IMR-90 (cell line): ENCODE data around the gene BET1L. TPM values are rescaled to one million over a fixed set of nuclear protein-coding genes. Genes with fewer than 3 reads are reported as not detected.
A peak's percentile ranks its signal among the peaks of the same experiment; 100 is the strongest.

Source experiments
- ATAC-seq: fragments of 200-7000 bp; cut with Tn5 transposase; 2 replicates; pipeline ENCODE4 v1.9.1; 2020; ENCODE audit warnings: low read depth, mild to moderate bottlenecking, moderate library complexity
- BruUV-seq: library from RNA; stranded (reverse); fragments of 400-500 nt; replicated peaks from 2 replicates; lab custom pipeline; 2021; lab: Mats Ljungman, UMichigan
- CTCF ChIA-PET: fragments of 300-600 bp; formaldehyde crosslinking; extraction: SDS; loops from one replicate; lab custom pipeline; 2021; ENCODE audit warnings: antibody characterized with exemption; lab: Yijun Ruan, JAX
- POLR2A ChIA-PET: fragments of 300-600 bp; sonication (Branson Sonifier 250); formaldehyde crosslinking; loops from one replicate; lab custom pipeline; 2022; ENCODE audit warnings: antibody characterized with exemption; ENCODE audit not compliant: unreplicated experiment; lab: Charles Lee
- DNase-seq: peaks from one replicate; pipeline ENCODE4 v3.0.0; 2013
- H2AFZ ChIP-seq: replicated peaks from 2 replicates; pipeline ENCODE3; 2013; ENCODE audit warnings: low read length, mild to moderate bottlenecking; ENCODE audit not compliant: poor library complexity
- H2AK5ac ChIP-seq: 2 replicates; pipeline ENCODE4 v1.6.1; 2013; ENCODE audit warnings: low read depth, low read length, inconsistent platforms
- H2AK9ac ChIP-seq: replicated peaks from 2 replicates; pipeline ENCODE3; 2013; ENCODE audit warnings: mild to moderate bottlenecking, low read depth, low read length, moderate library complexity; ENCODE audit not compliant: poor library complexity
- H2BK120ac ChIP-seq: 2 replicates; pipeline ENCODE4 v1.6.1; 2013; ENCODE audit warnings: low read depth, low read length, inconsistent platforms
- H2BK15ac ChIP-seq: 3 replicates; pipeline ENCODE4 v1.6.1; 2013; ENCODE audit warnings: low read depth, low read length, inconsistent platforms
- H2BK20ac ChIP-seq: 2 replicates; pipeline ENCODE4 v1.6.1; 2013; ENCODE audit warnings: low read depth, mild to moderate bottlenecking, inconsistent platforms, low read length, moderate library complexity
- H2BK5ac ChIP-seq: 2 replicates; pipeline ENCODE4 v1.6.1; 2013; ENCODE audit warnings: mild to moderate bottlenecking, low read depth, low read length, inconsistent platforms; ENCODE audit not compliant: poor library complexity, severe bottlenecking
- H3K14ac ChIP-seq: replicated peaks from 2 replicates; pipeline ENCODE4 v1.6.1; 2013; ENCODE audit warnings: low read depth, low read length, inconsistent platforms
- H3K18ac ChIP-seq: 2 replicates; pipeline ENCODE4 v1.6.1; 2013; ENCODE audit warnings: low read depth, low read length, control low read depth
- H3K23ac ChIP-seq: 2 replicates; pipeline ENCODE4 v1.6.1; 2013; ENCODE audit warnings: low read depth, low read length, inconsistent platforms
- H3K27ac ChIP-seq: 2 replicates; pipeline ENCODE4 v1.5.1; 2013; ENCODE audit warnings: mild to moderate bottlenecking, control low read depth, low read length; ENCODE audit not compliant: insufficient read depth
- H3K27me3 ChIP-seq: 2 replicates; pipeline ENCODE4 v1.6.1; 2013; ENCODE audit warnings: low read length; ENCODE audit not compliant: control insufficient read depth, insufficient read depth
- H3K36me3 ChIP-seq: 2 replicates; pipeline ENCODE4 v1.6.1; 2013; ENCODE audit warnings: low read length, mixed read lengths; ENCODE audit not compliant: control insufficient read depth, insufficient read depth
- H3K4ac ChIP-seq: 2 replicates; pipeline ENCODE4 v1.6.1; 2013; ENCODE audit warnings: low read depth, low read length, inconsistent platforms
- H3K4me1 ChIP-seq: 2 replicates; pipeline ENCODE4 v1.6.1; 2013; ENCODE audit warnings: low read length, mixed read lengths; ENCODE audit not compliant: control insufficient read depth, insufficient read depth
- H3K4me2 ChIP-seq: 2 replicates; pipeline ENCODE4 v1.6.1; 2013; ENCODE audit warnings: low read depth, mild to moderate bottlenecking, control low read depth, low read length, moderate library complexity
- H3K4me3 ChIP-seq: 2 replicates; pipeline ENCODE4 v1.5.1; 2013; ENCODE audit warnings: low read depth, mild to moderate bottlenecking, control low read depth, low read length, moderate library complexity; ENCODE audit not compliant: insufficient read depth
- H3K56ac ChIP-seq: 2 replicates; pipeline ENCODE4 v1.6.1; 2013; ENCODE audit warnings: low read length, inconsistent platforms; ENCODE audit not compliant: insufficient read depth; ENCODE audit errors: extremely low read depth
- H3K79me1 ChIP-seq, 2 experiments: 2 replicates each; pipeline ENCODE4 v1.6.1; 2013; ENCODE audit warnings: low read length in 2 of 2, inconsistent platforms in 1 of 2, low read depth in 1 of 2
- H3K9ac ChIP-seq: 2 replicates; pipeline ENCODE4 v1.6.1; 2013; ENCODE audit warnings: low read depth, low read length, control low read depth
- H3K9me1 ChIP-seq: 2 replicates; pipeline ENCODE4 v1.6.1; 2013; ENCODE audit warnings: low read length, inconsistent platforms; ENCODE audit not compliant: insufficient read depth
- H3K9me3 ChIP-seq: 2 replicates; pipeline ENCODE4 v1.6.1; 2013; ENCODE audit warnings: low read length; ENCODE audit not compliant: control insufficient read depth, insufficient read depth
- H4K20me1 ChIP-seq: 2 replicates; pipeline ENCODE4 v1.6.1; 2013; ENCODE audit warnings: low read length, inconsistent platforms; ENCODE audit not compliant: insufficient read depth
- H4K5ac ChIP-seq: 2 replicates; pipeline ENCODE4 v1.6.1; 2013; ENCODE audit warnings: mild to moderate bottlenecking, low read depth, low read length, control low read depth
- H4K8ac ChIP-seq, 2 experiments: 2 replicates each; pipeline ENCODE4 v1.6.1; 2013; ENCODE audit warnings: low read depth in 2 of 2, low read length in 2 of 2, control low read depth in 1 of 2, inconsistent platforms in 1 of 2
- H4K91ac ChIP-seq: 2 replicates; pipeline ENCODE4 v1.6.1; 2013; ENCODE audit warnings: low read depth, low read length, inconsistent platforms; ENCODE audit not compliant: insufficient read depth
- MAZ ChIP-seq: IDR thresholded peaks from 2 replicates; pipeline ENCODE4 v1.6.1; 2012; ENCODE audit warnings: low read depth, mild to moderate bottlenecking, low read length, improper control_type of control experiment, moderate library complexity, borderline replicate concordance
- MXI1 ChIP-seq: IDR thresholded peaks from 2 replicates; pipeline ENCODE4 v1.6.1; 2012; ENCODE audit warnings: low read depth, mild to moderate bottlenecking, low read length, moderate library complexity, borderline replicate concordance
- POLR2A ChIP-seq: IDR thresholded peaks from 2 replicates; pipeline ENCODE4 v1.6.1; 2012; ENCODE audit warnings: mild to moderate bottlenecking, low read depth, low read length
- RAD21 ChIP-seq: IDR thresholded peaks from 2 replicates; pipeline ENCODE4 v1.6.1; 2012; ENCODE audit warnings: low read length, improper control_type of control experiment
- SMC3 ChIP-seq: fragments of 150-350 bp; IDR thresholded peaks from 2 replicates; pipeline ENCODE4 v1.6.1; 2016; ENCODE audit warnings: low read depth, mild to moderate bottlenecking, antibody characterized with exemption, low read length, moderate library complexity
- WGBS, 2 experiments: methylation state at CpG; one replicate each; pipeline versions ENCODE4 v1.1.5 to v1.1.7; 2013; ENCODE audit warnings: missing lambda C conversion rate in 2 of 2; ENCODE audit not compliant: insufficient read length in 1 of 2; ENCODE audit errors: extremely low coverage in 2 of 2; 5-methylcytosine and 5-hydroxymethylcytosine counted together
- dilution Hi-C: fragments of 300-500 bp; cut with HindIII; formaldehyde crosslinking; loops from one replicate; pipeline ENCODE4 v1.14.3; 2018; ENCODE audit warnings: low sequenced_read_pairs; ENCODE audit not compliant: unreplicated experiment
- in situ Hi-C: fragments of 300-500 bp; cut with MboI; formaldehyde crosslinking; loops from 3 replicates; pipeline ENCODE4 v1.14.3; 2019; ENCODE audit warnings: low sequenced_read_pairs, inconsistent platforms, mixed read lengths
- intact Hi-C: fragments of 100-400 bp; cut with micrococcal nuclease; formaldehyde crosslinking; loops from 2 replicates; pipeline ENCODE4 v1.10.0; 2022
- polyA plus RNA-seq, 3 experiments: library from polyadenylated mRNA; depleted of rRNA; stranded (reverse); fragments of >200 nt; gene quantifications; 2 replicates each; pipeline ENCODE4 v1.2.3, GENCODE V29; 2012; ENCODE audit warnings: low replicate concordance in 1 of 3
- total RNA-seq: library from RNA; depleted of rRNA; stranded (reverse); fragments of >200 nt; gene quantifications from 2 replicates; pipeline ENCODE4 v1.2.3, GENCODE V29; 2012
- TF ChIP-seq, protein P1 (sequence below): conservative IDR thresholded peaks from 2 replicates; pipeline ENCODE4 v1.5.1; 2012; ENCODE audit warnings: mild to moderate bottlenecking, low read depth, low read length, improper control_type of control experiment

BET1L gene
- total and polyA plus RNA-seq, 2 of the 4 experiments (the other 2 are of a cell fraction) = 10.8 to 90.7 TPM

DNA sequence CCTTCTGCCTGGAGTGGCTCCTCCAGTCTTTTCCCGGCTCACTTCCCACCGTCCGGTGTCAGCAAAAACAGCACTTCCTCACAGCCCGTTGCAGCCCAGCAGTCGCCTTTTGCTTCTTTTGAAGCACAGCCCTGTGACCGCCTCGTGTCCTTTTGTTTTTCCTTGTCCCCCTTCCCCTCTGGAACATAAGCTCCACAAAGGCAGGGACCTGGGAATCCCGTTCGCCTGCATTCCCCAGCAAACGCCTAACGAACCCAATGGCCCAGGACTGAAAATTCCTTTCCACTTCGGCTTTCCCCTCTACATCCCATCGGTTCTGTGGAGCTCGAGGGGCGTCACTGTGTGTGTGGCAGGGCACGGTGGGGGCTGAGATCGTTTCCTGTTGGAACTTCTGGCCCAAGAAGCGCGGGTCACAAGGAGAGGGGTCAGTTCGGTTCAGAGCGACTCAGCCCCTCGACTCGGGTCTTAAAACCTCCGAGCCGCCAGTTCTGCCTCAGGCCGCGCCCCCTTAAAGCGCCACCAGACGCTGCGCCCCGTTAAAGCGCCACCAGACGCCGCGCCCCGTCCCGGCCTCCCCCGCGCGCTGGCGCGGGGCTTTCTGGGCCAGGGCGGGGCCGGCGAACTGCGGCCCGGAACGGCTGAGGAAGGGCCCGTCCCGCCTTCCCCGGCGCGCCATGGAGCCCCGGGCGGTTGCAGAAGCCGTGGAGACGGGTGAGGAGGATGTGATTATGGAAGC, 1.1 kb upstream of the BET1L start:
- peak overlapping the region; percentile 70 for H3K4me3 ChIP-seq
- H3K9me3 ChIP-seq = no peaks in the 10 kb centered on the region
- in situ Hi-C loops (no loop called here), intact Hi-C loops (loop anchor here (5.0 kb wide), 3 partner anchors 99 to 309 kb away; partner anchors contain the start of gene IFITM2), dilution Hi-C loops (no loop called here)
- H4K8ac ChIP-seq = peak overlapping the region; percentile 90 to 95
- POLR2A ChIA-PET = no interaction called here
- peak overlapping the region; percentile 48; the same call in 1 of the 2 replicates for H2BK120ac ChIP-seq
- peak overlapping the region; percentile 91 for H2AFZ ChIP-seq
- peaks cover 50 to 87% of the 10 kb centered on the region in 2 experiments for H3K79me1 ChIP-seq
- peak overlapping the region; percentile 12; the same call in 1 of the 3 replicates for H2BK15ac ChIP-seq
- peak overlapping the region; percentile 84 for H3K56ac ChIP-seq
- H3K4me2 ChIP-seq = peak overlapping the region; percentile 99
- CTCF ChIA-PET = no interaction called here
- H3K4ac ChIP-seq = peak overlapping the region; percentile 99
- peak overlapping the region; percentile 98 for H3K23ac ChIP-seq
- peaks cover 32% of the 10 kb centered on the region for H3K9me1 ChIP-seq
- H3K14ac ChIP-seq = peak overlapping the region; percentile 98
- TF ChIP-seq MXI1 (peak; percentile 58; the same call in 1 of the 2 replicates), POLR2A (peak; percentile 75), RAD21 (no peak), MAZ (peak; percentile 70; the same call in 1 of the 2 replicates), SMC3 (no peak)
- TF ChIP-seq, protein P1, sequence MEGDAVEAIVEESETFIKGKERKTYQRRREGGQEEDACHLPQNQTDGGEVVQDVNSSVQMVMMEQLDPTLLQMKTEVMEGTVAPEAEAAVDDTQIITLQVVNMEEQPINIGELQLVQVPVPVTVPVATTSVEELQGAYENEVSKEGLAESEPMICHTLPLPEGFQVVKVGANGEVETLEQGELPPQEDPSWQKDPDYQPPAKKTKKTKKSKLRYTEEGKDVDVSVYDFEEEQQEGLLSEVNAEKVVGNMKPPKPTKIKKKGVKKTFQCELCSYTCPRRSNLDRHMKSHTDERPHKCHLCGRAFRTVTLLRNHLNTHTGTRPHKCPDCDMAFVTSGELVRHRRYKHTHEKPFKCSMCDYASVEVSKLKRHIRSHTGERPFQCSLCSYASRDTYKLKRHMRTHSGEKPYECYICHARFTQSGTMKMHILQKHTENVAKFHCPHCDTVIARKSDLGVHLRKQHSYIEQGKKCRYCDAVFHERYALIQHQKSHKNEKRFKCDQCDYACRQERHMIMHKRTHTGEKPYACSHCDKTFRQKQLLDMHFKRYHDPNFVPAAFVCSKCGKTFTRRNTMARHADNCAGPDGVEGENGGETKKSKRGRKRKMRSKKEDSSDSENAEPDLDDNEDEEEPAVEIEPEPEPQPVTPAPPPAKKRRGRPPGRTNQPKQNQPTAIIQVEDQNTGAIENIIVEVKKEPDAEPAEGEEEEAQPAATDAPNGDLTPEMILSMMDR = no peak
- no TSS peak for BruUV-seq
- H3K27ac ChIP-seq = peak overlapping the region; percentile 88
- H2BK5ac ChIP-seq = peak overlapping the region; percentile 97
- peaks cover 25% of the 10 kb centered on the region for H3K4me1 ChIP-seq
- peak overlapping the region; percentile 99 for H2AK9ac ChIP-seq
- DNase-seq = peak; percentile 63
- ATAC-seq = peak; percentile 68
- peak overlapping the region; percentile 97 for H2AK5ac ChIP-seq
- H3K18ac ChIP-seq = peak overlapping the region; percentile 84
- peaks cover 86% of the 10 kb centered on the region for H4K20me1 ChIP-seq
- peak overlapping the region; percentile 56 for H4K5ac ChIP-seq
- no peak overlapping the region for H2BK20ac ChIP-seq
- H3K27me3 ChIP-seq = no peaks in the 10 kb centered on the region
- 1% methylated on average over 22 of the region's 57 CpGs; no CpG with 5 or more reads in 1 of the 2 experiments for WGBS, 2 experiments
- peak overlapping the region; percentile 89 for H4K91ac ChIP-seq
- peaks cover 63% of the 10 kb centered on the region for H3K36me3 ChIP-seq
- peak overlapping the region; percentile 92 for H3K9ac ChIP-seq
